ENCODE measurements around the gene TMEM232. TPM values are rescaled to one million over a fixed set of nuclear protein-coding genes. Genes with fewer than 3 reads are reported as not detected.

TMEM232 gene
- total RNA-seq, 1 donor from 2014 or later, result not detected

GRCh38 chr5:110588286-110588980 lies 138.0 kb downstream of the TMEM232 start:
- TF ChIP-seq, protein P1, sequence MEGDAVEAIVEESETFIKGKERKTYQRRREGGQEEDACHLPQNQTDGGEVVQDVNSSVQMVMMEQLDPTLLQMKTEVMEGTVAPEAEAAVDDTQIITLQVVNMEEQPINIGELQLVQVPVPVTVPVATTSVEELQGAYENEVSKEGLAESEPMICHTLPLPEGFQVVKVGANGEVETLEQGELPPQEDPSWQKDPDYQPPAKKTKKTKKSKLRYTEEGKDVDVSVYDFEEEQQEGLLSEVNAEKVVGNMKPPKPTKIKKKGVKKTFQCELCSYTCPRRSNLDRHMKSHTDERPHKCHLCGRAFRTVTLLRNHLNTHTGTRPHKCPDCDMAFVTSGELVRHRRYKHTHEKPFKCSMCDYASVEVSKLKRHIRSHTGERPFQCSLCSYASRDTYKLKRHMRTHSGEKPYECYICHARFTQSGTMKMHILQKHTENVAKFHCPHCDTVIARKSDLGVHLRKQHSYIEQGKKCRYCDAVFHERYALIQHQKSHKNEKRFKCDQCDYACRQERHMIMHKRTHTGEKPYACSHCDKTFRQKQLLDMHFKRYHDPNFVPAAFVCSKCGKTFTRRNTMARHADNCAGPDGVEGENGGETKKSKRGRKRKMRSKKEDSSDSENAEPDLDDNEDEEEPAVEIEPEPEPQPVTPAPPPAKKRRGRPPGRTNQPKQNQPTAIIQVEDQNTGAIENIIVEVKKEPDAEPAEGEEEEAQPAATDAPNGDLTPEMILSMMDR (IDR thresholded peaks at IDR 0.05), result no peak
- Histone ChIP-seq H3K36me3 (no peaks in the 10 kb centered on the region), H3K27ac (no peak overlapping the region), H3K9me3 (no peaks in the 10 kb centered on the region), H3K4me3 (no peak overlapping the region), H3K27me3 (no peaks in the 10 kb centered on the region), H3K4me1 (no peaks in the 10 kb centered on the region)
- DNase-seq (ENCODE audit: low spot score in 2 of 2), result no peak
- intact Hi-C loops (cut with DNase I), result loop anchor here (10.0 kb wide), 1 partner anchor 144 kb away; no protein-coding TSS in a partner anchor

GRCh38 chr5:110580625-110581024 lies 145.8 kb downstream of the TMEM232 start:
- TF ChIP-seq, protein P1 (IDR thresholded peaks at IDR 0.05), result no peak
- Histone ChIP-seq H3K27me3 (no peaks in the 10 kb centered on the region), H3K4me1 (no peaks in the 10 kb centered on the region), H3K36me3 (no peaks in the 10 kb centered on the region), H3K27ac (no peak overlapping the region), H3K4me3 (no peak overlapping the region), H3K9me3 (no peaks in the 10 kb centered on the region)
- intact Hi-C loops (cut with DNase I), result loop anchor here (10.0 kb wide), 1 partner anchor 136 kb away; no protein-coding TSS in a partner anchor
- no peak for DNase-seq (ENCODE audit: low spot score in 2 of 2)

GRCh38 chr5:110572729-110573128 lies 153.7 kb downstream of the TMEM232 start:
- H3K4me3 ChIP-seq, result no peak overlapping the region
- no peaks in the 10 kb centered on the region for H3K4me1 ChIP-seq
- H3K9me3 ChIP-seq, result no peaks in the 10 kb centered on the region
- no peak for DNase-seq (ENCODE audit: low spot score in 2 of 2)
- no peaks in the 10 kb centered on the region for H3K36me3 ChIP-seq
- no peak overlapping the region for H3K27ac ChIP-seq
- TF ChIP-seq, protein P1 (IDR thresholded peaks at IDR 0.05), result no peak
- intact Hi-C loops (cut with DNase I), result no loop called here
- no peaks in the 10 kb centered on the region for H3K27me3 ChIP-seq

DNA sequence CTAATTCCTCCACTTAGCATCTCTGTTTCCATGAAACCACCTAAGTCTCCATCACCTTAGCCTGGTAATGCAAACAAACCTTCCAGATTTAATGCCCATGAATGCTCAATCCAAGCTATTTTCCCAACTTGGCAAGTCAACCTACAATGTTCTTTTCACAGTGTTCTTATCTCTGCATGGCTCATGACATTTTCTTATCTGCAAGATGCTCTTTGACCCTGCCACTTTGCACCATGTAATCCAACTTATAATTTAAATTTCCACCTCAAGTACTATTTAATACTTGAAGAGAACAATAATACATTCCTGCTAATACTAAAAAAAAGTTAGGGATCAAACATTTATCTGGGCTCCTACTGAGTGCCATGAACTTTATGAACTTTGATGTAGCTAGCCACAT lies 164.3 kb downstream of the TMEM232 start:
- Histone ChIP-seq H3K27ac (no peak overlapping the region), H3K4me3 (no peak overlapping the region), H3K27me3 (no peaks in the 10 kb centered on the region), H3K4me1 (no peaks in the 10 kb centered on the region), H3K9me3 (no peaks in the 10 kb centered on the region), H3K36me3 (no peaks in the 10 kb centered on the region)
- intact Hi-C loops (cut with DNase I), result no loop called here
- TF ChIP-seq, protein P1 (IDR thresholded peaks at IDR 0.05), result no peak
- DNase-seq (ENCODE audit: low spot score in 2 of 2), result no peak

- H3K27me3 ChIP-seq, result no peaks in the 10 kb centered on the region
- intact Hi-C loops (cut with DNase I), result no loop called here
- H3K27ac ChIP-seq, result no peak overlapping the region
- no peaks in the 10 kb centered on the region for H3K4me1 ChIP-seq
- TF ChIP-seq, protein P1 (IDR thresholded peaks at IDR 0.05), result no peak
- no peaks in the 10 kb centered on the region for H3K36me3 ChIP-seq
- no peak overlapping the region for H3K4me3 ChIP-seq
- no peak for DNase-seq (ENCODE audit: low spot score in 2 of 2)
- no peaks in the 10 kb centered on the region for H3K9me3 ChIP-seq
Measured at GRCh38 chr5:110561510-110561909, 165.0 kb downstream of the TMEM232 start.

Measured in ascending aorta (tissue), 2 donors.